NCI-H446 treated with DMSO at 0.1 percent for 48 hours (cell line): ENCODE data around the gene DSC3.

Experiments
- DNase-seq: peaks from one replicate; lab custom pipeline; 2025; lab: John Stamatoyannopoulos, UW

The DSC3 gene

DNA sequence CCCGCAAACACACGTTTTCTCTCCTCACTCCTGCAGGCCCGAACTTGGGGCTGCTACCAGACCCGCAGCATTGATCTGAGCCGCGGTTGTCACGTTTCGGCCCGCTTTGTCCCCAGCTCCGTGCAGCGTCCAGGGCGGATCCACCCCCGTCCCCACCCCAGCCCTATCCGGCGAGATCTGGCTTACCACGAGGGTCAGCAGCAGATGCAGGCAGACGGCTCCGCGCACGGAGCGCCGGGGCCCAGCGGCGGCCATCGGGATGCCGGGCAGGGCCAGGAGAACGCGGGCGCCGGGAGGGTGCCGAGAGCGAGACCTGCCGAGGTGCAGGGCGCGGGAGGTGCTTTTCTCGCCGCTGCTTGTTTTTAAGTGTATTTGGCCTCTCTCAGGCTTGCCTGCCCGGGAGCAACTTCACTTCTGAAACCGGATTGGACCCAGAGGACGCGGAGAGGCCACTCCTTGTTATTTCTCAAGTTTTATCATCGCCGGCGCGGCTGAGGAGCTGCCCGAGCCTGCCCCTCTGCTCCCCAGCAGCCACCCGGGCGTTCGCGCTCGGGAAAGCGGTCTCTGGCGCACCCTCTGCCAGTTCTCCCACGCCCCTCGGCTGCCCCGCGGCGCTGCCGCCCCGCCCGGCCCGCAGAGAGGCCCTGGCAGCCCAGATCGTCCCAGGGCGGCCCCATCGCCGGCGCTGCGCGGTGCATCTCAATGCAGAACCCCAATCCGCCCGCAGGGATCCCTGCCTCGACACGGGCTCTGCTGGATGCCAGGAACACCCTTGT is at the start of gene DSC3:
Gene DSC3 (minus strand): TSS at position 337 of the 776 bp plus-strand sequence. CDS start 82 bp downstream, at position 255.
- no peak for DNase-seq

GRCh38 chr18:31091350-31091749 is 48.8 kb upstream of the DSC3 start:
- DNase-seq = no peak

DNA sequence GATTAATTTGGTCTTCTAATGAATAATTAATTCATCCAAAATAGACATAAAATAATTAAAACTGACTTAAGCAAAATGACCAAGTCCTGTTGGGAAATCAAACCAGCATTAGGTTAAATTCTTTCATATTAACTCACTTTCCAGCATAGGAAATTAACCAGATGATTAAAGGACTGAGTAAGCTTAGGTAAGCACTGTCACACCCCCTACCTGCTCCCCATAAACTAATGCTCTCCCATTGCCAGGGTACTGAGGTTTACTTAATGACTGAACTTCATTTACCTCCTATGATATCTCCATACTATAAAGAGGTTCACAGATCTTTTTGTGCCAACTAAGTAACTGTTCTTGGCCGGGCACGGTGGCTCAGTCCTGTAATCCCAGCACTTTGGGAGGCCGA is 46.0 kb upstream of the DSC3 start:
- no peak for DNase-seq

DNA sequence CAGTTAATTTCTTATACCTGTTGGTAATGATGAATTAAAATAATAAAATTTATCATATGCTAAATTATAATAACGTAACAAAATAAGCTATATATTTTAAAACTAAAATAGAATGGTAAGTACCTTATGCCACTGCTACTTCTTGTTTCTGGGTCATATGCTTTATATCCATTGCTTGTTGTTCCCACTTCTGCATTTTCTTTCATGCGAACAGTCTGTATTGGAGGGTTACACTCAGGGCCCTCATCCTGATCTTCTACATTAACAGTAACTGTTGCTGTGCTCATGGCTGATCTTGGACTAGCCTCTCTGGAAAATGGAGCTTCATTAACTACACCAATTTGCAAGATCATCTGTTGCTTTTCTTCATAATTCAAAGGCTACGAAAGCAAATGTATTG is 37.4 kb upstream of the DSC3 start:
- DNase-seq = no peak

GRCh38 chr18:31077878-31078277 is 35.3 kb upstream of the DSC3 start:
- no peak for DNase-seq

GRCh38 chr18:31072175-31072574 is 29.6 kb upstream of the DSC3 start:
- no peak for DNase-seq

- no peak for DNase-seq
These were observed 27.7 kb upstream of the DSC3 start for GRCh38 chr18:31070206-31070605.

GRCh38 chr18:31066266-31066665 is 23.7 kb upstream of the DSC3 start:
- no peak for DNase-seq

GRCh38 chr18:31065036-31065773 is 22.7 kb upstream of the DSC3 start:
- DNase-seq = no peak

- DNase-seq = no peak
These were observed 21.6 kb upstream of the DSC3 start for GRCh38 chr18:31064130-31064529.

DNA sequence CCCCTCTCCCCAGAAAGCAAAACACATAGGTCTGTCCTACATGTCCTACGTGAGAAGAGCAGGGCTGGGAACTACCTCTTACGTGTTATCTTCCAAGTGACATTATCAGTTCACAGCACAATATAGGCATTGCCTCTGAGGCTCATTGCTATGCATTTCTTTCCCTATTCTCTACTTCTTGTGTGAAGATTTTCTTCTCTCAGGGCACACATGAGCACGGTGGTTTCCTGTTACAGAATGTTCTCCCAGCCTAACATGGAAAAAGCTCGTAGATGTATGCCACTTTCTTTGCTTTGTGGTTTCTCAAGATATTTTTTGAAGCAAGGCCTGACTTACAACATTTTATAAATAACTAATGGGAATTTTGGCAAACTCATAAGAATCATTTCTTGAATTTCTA is 19.4 kb upstream of the DSC3 start:
- DNase-seq = no peak

GRCh38 chr18:31058897-31059296 is 16.4 kb upstream of the DSC3 start:
- no peak for DNase-seq

GRCh38 chr18:31057917-31058316 is 15.4 kb upstream of the DSC3 start:
- no peak for DNase-seq

GRCh38 chr18:31057051-31057450 is 14.5 kb upstream of the DSC3 start:
- DNase-seq = no peak

- no peak for DNase-seq
These were observed 13.8 kb upstream of the DSC3 start for GRCh38 chr18:31056296-31056695.

DNA sequence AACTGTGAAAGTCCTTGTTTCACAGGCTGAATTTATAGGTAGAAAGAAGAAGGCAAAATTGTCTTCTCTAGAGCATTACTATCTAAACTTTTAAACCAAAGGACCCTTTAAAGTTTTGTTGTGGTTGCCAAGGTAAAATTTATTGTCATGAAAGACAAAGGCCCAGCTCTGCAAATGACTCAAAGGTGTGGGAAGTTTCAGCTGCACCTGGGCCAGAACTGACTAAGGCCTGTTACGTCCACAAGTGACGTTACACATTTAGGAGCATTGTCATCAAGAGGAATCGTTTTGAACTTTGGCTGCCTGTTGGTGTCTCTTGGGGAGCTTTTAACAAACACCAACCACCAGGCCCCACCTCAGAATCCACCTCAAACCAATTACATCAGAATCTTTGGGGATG is 8.1 kb upstream of the DSC3 start:
- DNase-seq = no peak

DNA sequence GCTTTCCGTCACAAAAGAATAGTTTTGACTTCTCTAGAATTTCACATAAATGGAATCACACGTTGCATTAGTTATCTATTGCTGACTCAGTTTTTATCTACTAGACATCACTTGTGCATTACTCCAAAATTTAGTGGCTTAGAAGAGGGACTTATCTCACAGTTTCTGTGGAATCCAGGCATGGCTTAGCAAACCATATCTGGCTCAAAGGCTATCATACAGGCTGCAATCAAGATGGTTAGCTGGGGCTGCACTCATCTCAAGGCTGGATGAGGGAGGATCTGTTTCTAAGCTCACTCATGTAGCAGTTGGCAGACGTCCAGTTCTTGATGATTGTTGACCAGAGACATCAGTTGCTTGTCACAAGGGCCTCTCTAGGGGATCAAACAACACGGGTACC is 6.6 kb upstream of the DSC3 start:
- no peak for DNase-seq

DNA sequence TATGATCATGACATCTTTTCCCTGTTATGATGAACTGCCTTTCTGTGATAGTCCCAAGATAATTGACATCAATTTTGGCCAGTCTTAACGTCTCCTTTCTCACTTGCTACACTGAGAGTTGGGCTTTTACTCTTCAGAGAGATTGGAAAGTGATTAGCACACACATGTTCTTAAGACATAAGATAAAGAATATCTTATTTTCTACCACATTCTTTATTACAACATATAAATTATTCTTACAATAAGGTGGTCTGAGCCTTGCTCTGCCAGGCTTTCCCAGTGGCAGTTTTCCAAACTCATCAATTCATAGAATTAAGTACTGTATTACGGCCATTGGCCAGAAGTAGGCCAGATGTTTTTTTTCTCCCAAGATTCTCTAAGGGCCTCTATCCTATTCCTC is 5.7 kb upstream of the DSC3 start:
- no peak for DNase-seq

GRCh38 chr18:31046916-31047315 is 4.4 kb upstream of the DSC3 start:
- no peak for DNase-seq

GRCh38 chr18:31045599-31045998 is 3.1 kb upstream of the DSC3 start:
- DNase-seq = no peak

- DNase-seq = no peak
These were observed 2.4 kb upstream of the DSC3 start for GRCh38 chr18:31044926-31045325.

GRCh38 chr18:31043709-31044108 is 1.2 kb upstream of the DSC3 start:
- DNase-seq = no peak

- DNase-seq = no peak
These were observed 497 bp downstream of the DSC3 start for GRCh38 chr18:31042084-31042405.
